Activated CD8-positive, alpha-beta memory T cell treated with anti-CD3 and anti-CD28 coated beads, Interleukin-2, amount 50 U/mL, for 24 hours (primary cell): Measurements from ENCODE around the gene PFKL.

ENCODE experiments used
- DNase-seq: peaks from one replicate; pipeline ENCODE4 v3.0.0-alpha.2; 2020; ENCODE audit errors: extremely low read depth

The PFKL gene

GRCh38 chr21:44312716-44313115 is 12.9 kb downstream of the PFKL start:
- DNase-seq, result no peak

- DNase-seq, result no peak
Measured at GRCh38 chr21:44313451-44313850, 13.6 kb downstream of the PFKL start.

GRCh38 chr21:44314128-44314527 is 14.3 kb downstream of the PFKL start:
- DNase-seq, result no peak

- no peak for DNase-seq
Measured at GRCh38 chr21:44314561-44314960, 14.7 kb downstream of the PFKL start.

GRCh38 chr21:44315691-44316203 is 15.9 kb downstream of the PFKL start:
- DNase-seq, result no peak

GRCh38 chr21:44316277-44316900 is 16.5 kb downstream of the PFKL start:
- no peak for DNase-seq

- DNase-seq, result no peak
Measured at GRCh38 chr21:44317241-44317782, 17.5 kb downstream of the PFKL start.

GRCh38 chr21:44317871-44318270 is 18.0 kb downstream of the PFKL start:
- no peak for DNase-seq

GRCh38 chr21:44318489-44319285 is 18.8 kb downstream of the PFKL start:
- DNase-seq, result no peak

GRCh38 chr21:44319407-44320065 is 19.7 kb downstream of the PFKL start:
- no peak for DNase-seq

GRCh38 chr21:44320847-44321246 is 21.0 kb downstream of the PFKL start:
- no peak for DNase-seq

GRCh38 chr21:44321846-44322450 is 22.1 kb downstream of the PFKL start:
- DNase-seq, result no peak

- no peak for DNase-seq
Measured at GRCh38 chr21:44322621-44323325, 22.9 kb downstream of the PFKL start.

- no peak for DNase-seq
Measured at GRCh38 chr21:44323591-44323990, 23.7 kb downstream of the PFKL start.

GRCh38 chr21:44324106-44324853 is 24.4 kb downstream of the PFKL start:
- DNase-seq, result no peak

GRCh38 chr21:44324854-44325107 is 24.9 kb downstream of the PFKL start:
- no peak for DNase-seq

- no peak for DNase-seq
Measured at GRCh38 chr21:44325386-44326271, 25.8 kb downstream of the PFKL start.

- DNase-seq, result no peak
Measured at GRCh38 chr21:44326272-44326647, 26.4 kb downstream of the PFKL start.

- no peak for DNase-seq
Measured at GRCh38 chr21:44326716-44327602, 27.1 kb downstream of the PFKL start.
